Psoas muscle (tissue), 8 donors: ENCODE measurements around the gene RRBP1. TPM values are rescaled to one million over a fixed set of nuclear protein-coding genes. Genes with fewer than 3 reads are reported as not detected.
A peak's percentile ranks its signal among the peaks of the same experiment; 100 is the strongest.

Source experiments
- ATAC-seq, 4 donors: fragments of 200-7000 bp; cut with Tn5 transposase; one replicate each; pipeline ENCODE4 v1.9.1; 2020; ENCODE audit warnings: moderate library complexity in 3 of 4, mild to moderate bottlenecking in 2 of 4
- DNase-seq, 2 donors: peaks; one replicate each; pipeline ENCODE4 v3.0.0-alpha.2; 2020
- H3K27ac ChIP-seq: fragments of 200-600 bp; one replicate; pipeline ENCODE4 v1.8.0; 2022
- H3K27me3 ChIP-seq, 3 donors: fragments of 200-600 bp in 1 of 3; one replicate each; pipeline versions ENCODE4 v1.6.1 to v1.8.0; 2013 to 2022; ENCODE audit warnings: low read length in 2 of 3, mild to moderate bottlenecking in 2 of 3, moderate library complexity in 1 of 3; ENCODE audit not compliant: insufficient read depth in 3 of 3
- H3K36me3 ChIP-seq, 2 donors: fragments of 200-600 bp in 1 of 2; one replicate each; pipeline versions ENCODE4 v1.6.1 to v1.8.0; 2013 to 2022; ENCODE audit warnings: low read depth in 1 of 2, mild to moderate bottlenecking in 1 of 2, moderate library complexity in 1 of 2; ENCODE audit not compliant: insufficient read depth in 1 of 2
- H3K4me1 ChIP-seq: fragments of 200-600 bp; one replicate; pipeline ENCODE4 v1.8.0; 2022
- H3K4me3 ChIP-seq: fragments of 200-600 bp; one replicate; pipeline ENCODE4 v1.8.0; 2022; ENCODE audit warnings: mild to moderate bottlenecking
- H3K9me3 ChIP-seq: fragments of 200-600 bp; one replicate; pipeline ENCODE4 v1.8.0; 2022
- CTCF ChIP-seq: fragments of 200-600 bp; IDR thresholded peaks from one replicate; pipeline ENCODE4 v1.8.0; 2022; ENCODE audit warnings: antibody characterized with exemption
- WGBS, 3 donors: extraction: QIAGEN DNeasy Blood & Tissue Kit; methylation state at CpG; one replicate each; pipeline versions ENCODE4 v1.1.6 to v1.1.7; 2013; 5-methylcytosine and 5-hydroxymethylcytosine counted together
- intact Hi-C, 2 donors: fragments of 100-400 bp; cut with DNase I; formaldehyde crosslinking; loops; one replicate each; pipeline versions ENCODE4 v1.11.0 to v1.14.2; 2022
- polyA plus RNA-seq, 3 donors: library from polyadenylated mRNA; stranded (reverse); fragments of 200-250 nt; gene quantifications; one replicate each; pipeline ENCODE4 v1.2.3, GENCODE V29; 2013
- total RNA-seq, 4 donors: library from RNA; stranded (reverse); fragmentation: NEBNext Ultra II Directional in 2 of 4; extraction: Animal tissue kit (Norgen Biotek cat#: 25700) in 2 of 4; gene quantifications; one replicate each; pipeline versions ENCODE4 v1.2.1 to v1.2.4, GENCODE V29; 2021 to 2023
- donor health status: healthy with polysubstance abuse.
- donor health status: DM: no; HTN: no; CAD: no; lungs with moderate emphysema.
- donor health status: Bipolar disorder and iron deficiency.
- donor health status: healthy.
- donor health status: DM: yes; HTN: yes; CAD: no.
- donor health status: DM: no; HTN: no; CAD: no.
- donor health status: DM: no; HTN: no; CAD: no.
- donor health status: DM: yes; HTN: yes; CAD: no.

Gene RRBP1
- total and polyA plus RNA-seq, 7 donors, result 14.2 to 40.8 (median 21.8) TPM

GRCh38 chr20:17611290-17611539 lies 70.8 kb downstream of the RRBP1 start:
- ATAC-seq (peak in 2 of 4 donors; percentile 13 to 20), DNase-seq (no peak)
- Histone ChIP-seq H3K36me3 (peaks cover 0 to 29% of the 10 kb centered on the region in 2 donors), H3K9me3 (no peaks in the 10 kb centered on the region), H3K27me3 (no peaks in the 10 kb centered on the region), H3K27ac (peak overlapping the region; percentile 1), H3K4me3 (no peak overlapping the region), H3K4me1 (peaks cover 6% of the 10 kb centered on the region)
- WGBS, 3 donors, result 60 to 66% (median 65%) methylated on average over 6 of the region's 6 CpGs
- intact Hi-C loops, result no loop called here
- no peak for TF ChIP-seq CTCF

DNA sequence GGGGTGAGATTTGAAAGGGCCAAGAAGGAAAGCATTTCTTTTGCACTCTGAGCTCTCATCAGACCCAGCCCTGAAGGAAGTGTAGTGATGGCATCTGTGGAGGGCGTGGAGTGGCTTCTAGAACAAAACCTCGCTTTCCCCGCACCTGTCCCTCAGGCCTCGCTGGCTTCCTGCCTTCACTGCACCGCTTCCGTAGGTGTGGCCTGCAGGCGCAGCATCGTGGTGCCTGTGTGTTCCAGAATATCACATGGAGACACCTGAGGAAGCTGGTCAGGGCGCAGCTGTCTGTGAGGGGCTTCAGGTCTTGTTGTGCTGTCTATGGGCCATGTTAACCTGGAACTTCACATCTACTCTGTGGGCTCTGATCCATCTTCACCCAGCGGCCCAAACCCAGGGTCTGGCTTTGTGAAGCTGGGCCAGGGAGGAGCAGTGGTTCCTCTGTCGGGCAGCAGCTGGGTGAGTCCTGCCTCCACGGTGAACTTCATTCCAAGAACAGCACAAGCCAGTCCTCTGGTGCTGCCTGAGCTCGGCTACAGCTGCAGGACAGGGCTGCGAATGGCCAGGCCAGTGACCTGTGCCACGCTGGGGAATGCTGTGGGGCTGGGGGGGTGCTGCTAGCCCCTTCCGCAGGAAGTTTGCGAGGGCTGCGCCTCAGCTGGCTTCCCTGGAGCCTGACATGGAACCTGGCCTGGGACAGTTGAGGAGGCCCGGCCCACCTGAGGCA lies 71.3 kb downstream of the RRBP1 start:
- peak in 1 of 2 donors; percentile 50 for DNase-seq
- intact Hi-C loops, result no loop called here
- Histone ChIP-seq H3K4me1 (peaks cover 6% of the 10 kb centered on the region), H3K36me3 (peaks cover 0 to 32% of the 10 kb centered on the region in 2 donors), H3K9me3 (no peaks in the 10 kb centered on the region), H3K4me3 (no peak overlapping the region), H3K27me3 (no peaks in the 10 kb centered on the region), H3K27ac (peak overlapping the region; percentile 1)
- no peak for TF ChIP-seq CTCF
- WGBS, 3 donors, result 55 to 71% (median 56%) methylated on average over 18 to 19 of the region's 19 CpGs
- peak in 1 of 4 donors; percentile 6 for ATAC-seq

GRCh38 chr20:17609811-17610377 lies 72.1 kb downstream of the RRBP1 start:
- DNase-seq (no peak), ATAC-seq (no peak)
- Histone ChIP-seq H3K36me3 (peaks cover 0 to 40% of the 10 kb centered on the region in 2 donors), H3K4me1 (peaks cover 2% of the 10 kb centered on the region), H3K9me3 (no peaks in the 10 kb centered on the region), H3K27me3 (no peaks in the 10 kb centered on the region), H3K27ac (no peak overlapping the region), H3K4me3 (no peak overlapping the region)
- intact Hi-C loops, result no loop called here
- 64 to 74% (median 72%) methylated on average over 8 of the region's 8 CpGs for WGBS, 3 donors
- TF ChIP-seq CTCF, result no peak

DNA sequence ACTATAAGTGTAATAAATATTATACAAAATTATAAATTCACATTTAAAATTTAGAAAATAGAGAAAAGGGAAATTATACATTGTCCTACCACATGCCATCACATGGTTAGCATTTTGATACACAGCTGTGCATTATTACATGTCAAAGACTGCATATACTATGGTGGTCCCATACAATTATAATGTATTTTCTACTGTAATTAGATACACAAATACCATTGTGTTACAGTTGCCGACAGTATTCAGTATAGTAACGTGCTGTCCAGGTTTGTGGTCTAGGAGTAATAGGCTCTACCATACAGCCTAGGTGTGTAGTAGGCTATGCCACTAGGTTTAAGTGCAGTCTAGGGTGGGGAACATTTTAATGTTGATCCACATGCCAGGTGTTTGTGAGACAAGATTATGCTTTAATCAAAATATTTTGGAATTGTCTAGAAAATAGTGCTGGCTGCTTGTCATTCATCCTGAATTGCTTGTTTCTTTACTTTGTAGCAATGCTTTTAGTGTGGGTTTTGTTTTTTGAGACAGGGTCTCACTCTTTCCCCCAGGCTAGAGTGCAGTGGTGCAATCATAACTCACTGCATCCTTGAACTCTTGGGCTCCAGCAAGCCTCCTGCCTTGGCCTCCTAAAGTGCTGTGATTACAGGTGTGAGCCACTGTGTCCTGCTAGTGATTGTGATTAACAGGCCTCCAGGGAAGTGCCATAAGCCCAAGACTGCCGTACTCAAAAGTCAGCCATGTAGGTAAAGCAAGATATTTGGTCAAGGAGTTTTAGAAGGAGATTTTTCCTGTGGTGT lies 73.1 kb downstream of the RRBP1 start:
- no peak overlapping the region for H3K4me3 ChIP-seq
- DNase-seq, result no peak
- intact Hi-C loops, result no loop called here
- no peaks in the 10 kb centered on the region for H3K27me3 ChIP-seq
- H3K9me3 ChIP-seq, result no peaks in the 10 kb centered on the region
- H3K27ac ChIP-seq, result no peak overlapping the region
- no peak for ATAC-seq
- 81 to 86% (median 83%) methylated on average over 3 of the region's 3 CpGs for WGBS, 3 donors
- H3K36me3 ChIP-seq, result peaks cover 0 to 43% of the 10 kb centered on the region in 2 donors
- no peaks in the 10 kb centered on the region for H3K4me1 ChIP-seq
- TF ChIP-seq CTCF, result no peak
